Measurements from ENCODE around the gene ADRB1.

Gene ADRB1

DNA sequence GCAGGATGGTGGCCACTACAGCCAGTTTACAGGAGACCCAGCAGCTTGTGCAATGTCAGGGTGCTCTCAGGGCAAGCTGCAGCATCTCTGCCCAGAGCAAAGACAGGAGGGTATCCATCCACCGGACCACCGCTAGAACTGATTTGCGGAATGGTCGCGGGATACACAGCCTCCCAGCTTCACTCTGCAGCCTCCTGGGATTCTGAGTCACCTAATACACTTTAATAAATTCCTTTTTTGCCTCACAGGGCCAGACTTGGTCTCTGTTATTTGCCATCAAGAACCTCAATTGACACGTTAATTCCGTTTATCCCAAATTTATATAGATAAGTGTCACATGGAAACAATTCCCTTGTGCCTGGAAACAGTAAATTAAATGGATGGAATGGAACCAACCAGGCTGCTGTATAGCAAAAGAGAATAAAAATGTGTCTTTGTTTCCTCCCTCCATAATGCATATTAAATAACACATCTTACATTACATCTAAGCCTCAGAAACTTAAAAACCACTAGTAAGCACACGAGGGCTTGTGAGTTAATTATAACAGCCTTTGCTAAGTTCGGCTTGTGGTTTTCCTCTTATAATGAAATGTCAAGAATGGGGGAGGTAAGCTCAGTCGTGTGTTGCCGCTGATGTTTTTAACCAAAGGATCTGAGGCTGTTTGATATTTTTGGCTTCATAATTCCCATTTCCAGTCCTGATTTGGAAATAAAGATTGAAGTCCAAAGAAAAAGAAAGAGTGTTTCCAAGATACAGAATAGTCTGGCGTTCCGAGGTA, 52.1 kb downstream of the ADRB1 start:
- no peak for DNase-seq
